HG03520 (cell line): ENCODE results near the gene CHFR.
"Not testable (repeated sequence)": the region's sequence is repeated elsewhere in the genome, so short reads cannot be mapped to it uniquely, and the experiment has no call there.

Source experiments
- ATAC-seq: cut with Tn5 transposase; IDR thresholded peaks from one replicate; pipeline ENCODE4 v1.9.1; 2021; ENCODE audit warnings: mild to moderate bottlenecking, moderate library complexity; ENCODE audit not compliant: unreplicated experiment

The CHFR gene, protein sequence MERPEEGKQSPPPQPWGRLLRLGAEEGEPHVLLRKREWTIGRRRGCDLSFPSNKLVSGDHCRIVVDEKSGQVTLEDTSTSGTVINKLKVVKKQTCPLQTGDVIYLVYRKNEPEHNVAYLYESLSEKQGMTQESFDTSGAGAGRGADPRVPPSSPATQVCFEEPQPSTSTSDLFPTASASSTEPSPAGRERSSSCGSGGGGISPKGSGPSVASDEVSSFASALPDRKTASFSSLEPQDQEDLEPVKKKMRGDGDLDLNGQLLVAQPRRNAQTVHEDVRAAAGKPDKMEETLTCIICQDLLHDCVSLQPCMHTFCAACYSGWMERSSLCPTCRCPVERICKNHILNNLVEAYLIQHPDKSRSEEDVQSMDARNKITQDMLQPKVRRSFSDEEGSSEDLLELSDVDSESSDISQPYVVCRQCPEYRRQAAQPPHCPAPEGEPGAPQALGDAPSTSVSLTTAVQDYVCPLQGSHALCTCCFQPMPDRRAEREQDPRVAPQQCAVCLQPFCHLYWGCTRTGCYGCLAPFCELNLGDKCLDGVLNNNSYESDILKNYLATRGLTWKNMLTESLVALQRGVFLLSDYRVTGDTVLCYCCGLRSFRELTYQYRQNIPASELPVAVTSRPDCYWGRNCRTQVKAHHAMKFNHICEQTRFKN

DNA sequence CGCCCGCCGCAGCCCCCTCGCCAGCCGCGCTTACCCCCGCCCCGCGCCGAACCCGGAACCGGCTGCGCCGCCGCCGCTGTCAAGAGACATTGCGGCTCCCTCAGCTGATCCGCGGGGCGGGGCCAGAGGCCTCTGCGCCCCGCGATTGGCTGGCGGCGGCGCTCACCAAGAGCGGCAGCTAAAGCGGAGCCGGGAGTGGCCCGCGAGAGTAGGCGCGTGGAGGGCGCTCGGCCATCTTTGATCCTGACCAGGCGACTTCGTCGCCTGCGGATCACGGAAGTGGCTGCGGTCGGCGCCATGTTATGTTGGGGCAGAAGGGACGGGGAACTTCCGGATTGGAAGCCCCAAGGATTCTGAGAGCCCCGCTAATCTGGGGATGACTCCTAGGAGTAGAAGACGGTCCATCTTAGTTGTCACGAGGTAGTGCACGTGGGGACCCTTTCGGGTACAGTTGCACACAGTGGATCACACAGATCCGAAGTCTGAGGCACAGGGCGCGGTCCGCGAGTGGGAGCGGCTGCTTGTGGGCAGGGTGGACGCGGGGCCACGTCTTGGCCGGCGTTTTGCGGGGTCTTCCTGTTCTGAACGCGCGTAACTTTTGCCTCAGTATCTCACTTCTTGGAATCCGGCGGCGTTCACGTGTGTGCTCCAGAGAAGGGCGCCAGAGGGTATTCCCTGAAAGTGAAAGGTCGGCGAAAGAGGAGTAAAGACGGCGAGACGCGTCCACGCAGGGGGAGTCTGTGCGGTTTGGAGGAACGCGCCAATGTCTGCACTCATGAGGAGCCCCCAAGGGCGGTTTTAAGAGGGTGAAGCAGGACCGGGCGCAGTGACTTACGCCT lies at the start of gene CHFR:
CHFR (minus strand) TSS at position 93 of the 839 bp plus-strand sequence. CDS start 277 bp downstream, outside the sequence.
- ATAC-seq, result peak; percentile 97

DNA sequence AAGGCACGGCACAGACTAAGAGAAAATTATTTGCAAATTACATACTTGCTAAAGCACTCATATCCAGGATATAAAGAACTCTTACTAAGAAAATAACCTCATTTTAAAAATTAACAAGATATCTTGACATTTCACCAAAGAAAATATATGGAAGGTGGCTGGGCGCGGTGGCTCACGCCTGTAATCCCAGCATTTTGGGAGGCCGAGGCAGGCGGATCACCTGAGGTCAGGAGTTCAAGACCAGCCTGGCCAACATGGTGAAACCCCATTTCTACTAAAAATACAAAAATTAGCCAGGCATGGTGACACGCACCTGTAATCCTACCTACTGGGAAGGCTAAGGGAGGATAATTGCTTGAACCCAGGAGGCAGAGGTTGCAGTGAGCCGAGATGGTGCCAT lies 49.5 kb upstream of the CHFR start:
- ATAC-seq, result not testable (repeated sequence)

DNA sequence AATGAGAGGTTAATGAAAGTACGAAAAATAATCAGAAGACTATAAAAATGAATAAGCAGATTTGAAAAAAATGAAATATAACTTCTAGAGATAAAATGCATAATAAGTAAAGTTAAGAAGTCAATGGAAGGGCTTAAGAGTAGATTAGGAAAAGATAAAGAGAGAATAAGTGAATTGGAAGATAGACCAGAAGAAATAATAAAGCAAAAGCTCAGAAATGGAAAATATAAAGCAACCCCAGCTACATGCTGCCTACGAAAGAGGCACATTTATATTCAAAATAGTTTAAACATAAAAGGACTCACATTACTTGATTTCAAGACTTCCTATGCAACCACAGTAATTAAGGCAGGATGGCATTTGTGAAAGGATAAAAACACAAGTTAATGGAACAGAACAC lies 48.8 kb upstream of the CHFR start:
- no peak for ATAC-seq

DNA sequence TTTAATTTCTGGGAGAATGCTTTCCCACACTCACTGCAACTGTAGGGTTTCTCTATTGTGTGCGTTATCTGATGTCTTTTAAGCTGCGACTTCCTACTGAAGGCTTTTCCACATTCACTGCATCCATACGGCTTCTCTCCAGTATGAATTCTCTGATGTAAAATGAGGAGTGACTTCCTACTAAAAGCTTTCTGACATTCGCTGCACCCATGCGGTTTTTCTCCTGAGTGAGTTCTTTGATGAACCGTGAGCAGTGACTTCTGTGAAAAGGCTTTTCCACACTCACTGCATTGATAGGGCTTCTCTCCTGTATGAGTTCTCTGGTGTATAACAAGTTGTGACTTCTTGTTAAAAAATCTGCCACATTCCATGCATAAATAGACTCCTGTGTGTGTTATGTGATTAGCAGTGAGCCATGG lies 39.0 kb upstream of the CHFR start:
- ATAC-seq, result no peak

DNA sequence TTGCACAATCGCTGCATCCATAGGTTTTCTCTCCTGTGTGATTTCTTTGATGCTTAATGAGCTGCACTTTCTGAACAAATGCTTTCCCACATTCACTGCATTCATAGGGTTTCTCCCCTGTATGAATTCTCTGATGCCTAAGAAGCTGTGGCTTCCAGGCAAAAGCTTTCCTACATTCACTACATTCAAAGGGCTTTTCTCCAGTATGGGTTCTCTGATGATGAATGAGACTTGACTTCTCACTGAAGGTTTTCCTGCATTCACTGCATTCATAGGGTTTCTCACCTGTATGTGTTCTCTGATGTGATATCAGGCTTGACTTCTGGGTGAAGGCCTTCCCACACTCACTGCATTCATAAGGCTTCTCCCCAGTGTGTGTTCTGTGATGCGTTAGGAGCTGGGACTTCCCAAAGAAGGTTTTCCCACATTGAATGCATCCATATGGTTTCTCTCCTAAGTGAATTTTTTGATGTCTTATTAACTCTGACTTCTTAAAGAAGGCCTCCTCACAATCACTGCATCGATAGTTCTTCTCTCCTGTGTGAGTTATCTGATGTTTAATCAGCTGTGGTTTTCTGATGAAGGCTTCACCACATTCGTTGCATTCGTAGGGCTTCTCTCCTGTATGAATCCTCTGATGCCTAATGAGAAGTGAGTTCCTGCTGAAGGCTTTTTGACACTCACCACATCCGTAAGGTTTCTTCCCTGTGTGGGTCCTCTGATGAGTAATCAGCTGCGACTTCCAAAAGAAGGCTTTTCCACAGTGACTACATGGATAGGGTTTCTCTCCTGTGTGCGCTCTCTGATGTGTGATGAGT lies 38.4 kb upstream of the CHFR start:
- no peak for ATAC-seq

DNA sequence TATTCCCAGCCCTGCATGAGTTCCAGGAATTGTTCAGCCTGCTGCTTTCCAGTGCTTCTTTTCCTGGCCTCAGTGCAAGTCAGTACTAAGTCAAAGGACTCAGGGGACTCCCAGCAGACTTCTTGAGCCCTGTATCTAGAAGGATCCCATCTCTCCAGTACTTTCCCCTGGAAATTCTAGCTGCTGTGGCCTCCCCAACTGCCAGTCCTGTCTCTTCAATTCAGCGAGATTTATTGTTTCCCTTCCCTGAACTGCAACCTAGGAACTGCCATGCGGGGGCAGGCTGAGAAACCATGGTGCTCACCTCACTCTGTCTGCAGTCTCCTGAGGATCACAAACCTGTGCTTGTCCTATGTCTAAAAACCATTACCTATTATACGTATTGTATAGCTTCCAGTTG lies 37.0 kb upstream of the CHFR start:
- no peak for ATAC-seq

DNA sequence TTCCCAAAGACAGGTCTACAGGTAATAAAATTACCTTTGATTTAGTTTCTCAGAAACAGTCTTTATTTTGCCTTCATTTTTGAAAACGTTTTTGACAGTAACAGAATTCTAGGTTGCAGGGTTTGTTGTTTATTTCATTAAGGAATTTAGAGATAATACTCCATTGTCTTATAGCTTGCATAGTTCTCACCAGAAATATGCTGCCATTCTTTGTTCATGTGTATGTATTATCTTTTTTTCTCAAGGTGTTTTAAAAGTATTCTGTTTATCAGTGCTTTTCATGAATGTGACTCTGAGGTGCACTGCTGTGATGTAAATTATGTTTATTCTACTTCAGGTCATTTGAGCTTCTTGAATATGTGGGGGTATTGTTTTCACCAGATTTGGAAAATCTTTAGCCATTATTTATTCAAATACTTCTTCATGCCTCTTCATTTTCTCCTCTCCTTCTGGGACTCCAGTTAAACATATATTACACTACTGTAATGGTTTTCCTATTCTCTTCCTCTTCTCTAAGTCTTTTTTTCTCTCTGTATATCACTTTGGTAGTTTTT lies 36.0 kb upstream of the CHFR start:
- ATAC-seq, result no peak

DNA sequence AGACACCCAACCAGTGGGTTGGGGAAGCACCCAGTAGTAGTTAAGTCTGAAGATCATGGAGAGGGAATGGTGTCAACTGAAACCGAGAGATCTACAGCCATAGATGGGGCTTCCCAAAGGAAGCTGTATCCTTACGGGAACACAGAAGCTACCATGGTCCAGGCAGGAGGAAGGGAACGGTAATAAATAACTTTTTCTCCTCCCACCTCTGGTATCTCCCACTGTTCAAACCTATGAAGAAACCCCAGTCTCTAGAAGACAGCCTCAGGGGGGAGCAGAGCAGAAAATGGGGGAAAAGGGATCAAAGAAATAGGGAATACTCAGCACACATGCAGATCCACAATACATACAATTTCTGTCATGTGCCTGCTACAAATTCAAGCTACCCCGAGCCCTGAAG lies 35.3 kb upstream of the CHFR start:
- ATAC-seq, result no peak

DNA sequence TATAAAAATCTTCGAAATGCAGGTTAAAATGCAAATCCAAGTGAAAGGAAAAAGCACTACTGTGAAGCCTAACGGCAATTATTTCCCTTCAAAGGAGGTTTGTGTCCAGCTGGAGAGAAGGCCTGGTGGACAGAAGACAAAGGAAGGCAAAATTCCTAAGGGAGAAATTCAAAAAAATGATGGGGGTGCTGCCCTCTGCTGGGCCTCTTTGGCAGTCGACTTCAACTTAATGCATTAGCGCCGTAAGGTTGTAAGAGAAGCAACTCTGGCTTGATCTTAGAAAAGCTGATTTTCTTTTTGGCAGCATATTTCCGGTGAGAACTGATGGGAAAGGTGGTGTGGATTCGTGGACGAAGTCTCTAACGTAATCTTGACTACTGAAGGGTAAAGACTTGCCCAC lies 34.3 kb upstream of the CHFR start:
- ATAC-seq, result no peak

DNA sequence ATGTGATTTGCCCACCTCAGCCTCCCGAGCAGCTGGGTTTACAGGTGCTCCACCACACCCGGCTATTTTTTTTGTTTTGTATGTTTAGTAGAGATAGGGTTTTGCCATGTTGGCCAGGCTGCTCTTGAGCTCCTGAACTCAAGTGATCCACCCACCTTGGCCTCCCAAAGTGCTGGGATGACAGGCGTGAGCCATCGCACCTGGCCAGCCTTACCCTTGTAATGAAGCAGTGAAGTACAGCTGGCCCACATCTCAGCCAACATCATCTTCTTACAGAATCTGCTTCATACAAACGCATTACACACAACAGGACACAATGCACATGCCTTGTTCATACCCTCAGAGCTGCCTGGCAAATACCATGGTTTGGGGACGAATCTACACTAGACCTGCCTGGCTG lies 31.3 kb upstream of the CHFR start:
- no peak for ATAC-seq

DNA sequence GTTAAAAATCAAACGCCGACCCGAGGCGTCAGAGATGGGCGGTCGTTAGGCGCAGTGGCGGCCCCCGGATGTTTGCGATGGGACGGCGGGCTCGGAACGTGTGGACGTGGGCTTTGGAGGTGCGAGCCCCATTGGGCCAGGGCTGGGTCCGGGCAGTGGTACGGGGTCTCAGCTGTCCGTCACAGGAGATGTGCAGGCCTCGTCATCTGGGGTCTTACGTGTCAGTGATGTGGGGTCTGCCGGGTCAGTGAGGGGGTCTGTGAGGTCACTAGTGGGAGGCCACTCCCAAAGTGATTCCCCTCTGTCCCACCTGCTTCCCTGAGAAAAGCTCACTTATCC lies 21.6 kb upstream of the CHFR start:
- ATAC-seq, result no peak

DNA sequence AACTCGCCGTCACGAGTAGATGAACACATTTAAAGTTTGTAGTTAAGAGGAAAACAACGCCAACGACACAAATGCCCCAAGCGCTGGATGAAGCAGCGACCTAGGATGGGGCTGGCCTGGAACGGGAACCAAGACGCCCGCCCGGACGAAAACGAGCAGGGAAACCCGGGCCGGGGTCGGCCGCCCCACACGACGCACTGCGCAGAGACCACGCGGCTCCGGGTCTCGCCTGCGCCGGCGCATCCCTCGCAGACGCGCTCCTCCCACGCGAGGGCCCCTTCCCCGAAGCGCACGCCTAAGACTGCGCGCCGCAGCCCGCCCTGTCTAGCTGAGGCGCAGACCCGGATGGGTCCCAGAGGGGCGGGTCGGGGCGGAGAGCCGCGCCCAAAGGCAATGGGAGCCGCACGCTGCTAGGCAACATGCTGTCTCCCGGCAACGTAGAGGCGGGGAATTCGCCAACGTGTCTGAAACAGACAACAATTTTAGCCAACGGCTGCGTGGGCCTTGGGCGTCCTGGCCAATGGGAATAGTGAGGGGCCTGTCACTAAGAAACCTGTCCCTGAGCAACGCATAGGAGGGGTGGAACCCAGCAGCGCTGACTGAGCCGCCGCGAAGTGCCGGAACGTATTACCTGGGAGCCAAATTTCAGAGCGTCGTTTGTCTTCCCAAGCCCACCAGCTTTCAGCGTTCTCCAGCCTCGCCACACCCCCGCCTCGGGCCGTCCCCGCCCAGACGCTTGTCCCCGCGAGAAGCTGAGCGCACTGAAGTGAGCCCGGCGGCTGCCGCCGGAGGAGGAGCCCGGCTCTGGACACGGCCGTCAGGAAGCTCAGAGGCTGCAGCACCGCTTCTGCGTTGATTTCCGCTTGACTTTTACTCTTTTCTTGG lies 21.0 kb upstream of the CHFR start:
- ATAC-seq, result peak; percentile 92

DNA sequence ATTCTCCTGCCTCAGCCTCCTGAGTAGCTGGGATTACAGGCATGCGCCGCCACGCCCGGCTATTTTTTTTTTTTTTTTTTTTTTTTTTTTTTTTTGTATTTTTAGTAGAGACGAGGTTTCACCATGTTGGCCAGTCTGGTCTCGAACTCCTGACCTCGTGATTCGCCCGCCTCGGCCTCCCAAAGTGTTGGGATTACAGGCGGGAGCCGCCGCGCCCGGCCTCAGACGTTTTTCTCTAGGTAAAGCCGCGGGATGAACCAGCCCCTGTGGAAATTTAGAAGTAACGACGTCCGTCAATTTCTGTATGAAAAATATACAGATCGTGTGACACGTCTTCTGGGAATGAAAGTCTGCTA lies 20.4 kb upstream of the CHFR start:
- ATAC-seq, result not testable (repeated sequence)

DNA sequence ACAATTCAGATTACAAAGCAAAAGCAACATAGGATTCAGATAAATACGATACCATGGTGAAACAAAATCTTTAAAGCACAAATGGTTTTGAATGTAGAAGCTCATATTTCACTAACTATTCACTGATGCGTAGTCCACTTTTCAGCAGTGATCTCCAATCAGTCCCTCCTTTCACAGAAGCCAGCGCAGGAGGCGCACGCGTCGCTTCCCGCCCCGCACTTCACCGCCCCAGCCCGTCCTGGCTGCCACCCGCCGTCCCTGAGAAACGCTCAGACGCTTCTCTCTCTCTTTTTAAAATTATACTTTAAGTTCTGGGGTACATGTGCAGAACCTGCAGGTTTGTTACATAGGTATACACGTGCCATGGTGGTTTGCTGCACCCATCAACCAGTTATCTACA lies 19.8 kb upstream of the CHFR start:
- no peak for ATAC-seq

DNA sequence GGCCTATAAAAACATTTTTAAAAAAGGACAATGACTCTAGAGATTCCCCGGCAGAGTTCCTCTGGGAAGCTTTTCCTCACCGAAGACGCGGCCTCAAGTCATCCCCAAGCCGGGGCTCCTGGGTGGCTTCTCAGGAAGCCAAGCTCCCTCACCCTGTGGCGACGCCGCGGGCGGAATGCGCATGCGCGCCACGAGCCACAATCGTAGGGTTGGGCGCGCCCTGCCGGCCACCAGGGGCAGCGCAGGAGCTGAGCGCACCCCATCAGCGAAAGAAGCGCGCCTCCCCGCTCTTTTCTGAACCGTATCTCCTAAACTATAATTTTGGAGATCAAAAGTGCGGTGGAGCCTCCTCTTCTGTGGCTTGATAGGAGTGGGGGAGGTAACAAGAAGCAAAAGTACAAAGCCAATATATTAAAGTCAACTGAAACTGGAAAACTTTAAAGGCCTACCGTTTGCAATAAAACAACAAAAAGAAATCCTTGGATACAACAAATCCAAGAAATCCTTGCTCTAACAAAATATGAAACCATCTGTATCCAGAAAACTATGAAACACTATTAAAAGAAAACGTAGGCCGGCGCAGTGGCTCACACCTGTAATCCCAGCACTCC lies 17.4 kb upstream of the CHFR start:
- ATAC-seq, result no peak

DNA sequence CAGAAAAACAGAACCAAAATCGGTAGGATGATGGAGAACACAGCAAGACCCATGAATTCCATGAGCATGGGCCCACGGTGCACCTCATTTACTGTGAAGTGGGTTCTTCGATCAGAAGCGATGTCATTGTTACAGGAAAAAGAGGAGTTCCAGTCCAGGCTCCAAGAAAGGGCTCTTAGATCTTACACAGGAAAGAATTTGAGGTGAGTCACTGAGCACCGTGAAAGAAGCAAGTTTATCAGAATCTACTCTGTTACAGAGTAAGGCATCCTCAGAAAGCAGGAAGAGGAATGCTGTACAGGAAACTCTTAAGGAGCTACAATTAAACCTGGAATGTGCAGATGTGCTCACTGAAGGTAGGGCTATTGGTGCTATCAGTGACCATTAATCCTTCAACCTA lies 11.6 kb upstream of the CHFR start:
- ATAC-seq, result no peak

DNA sequence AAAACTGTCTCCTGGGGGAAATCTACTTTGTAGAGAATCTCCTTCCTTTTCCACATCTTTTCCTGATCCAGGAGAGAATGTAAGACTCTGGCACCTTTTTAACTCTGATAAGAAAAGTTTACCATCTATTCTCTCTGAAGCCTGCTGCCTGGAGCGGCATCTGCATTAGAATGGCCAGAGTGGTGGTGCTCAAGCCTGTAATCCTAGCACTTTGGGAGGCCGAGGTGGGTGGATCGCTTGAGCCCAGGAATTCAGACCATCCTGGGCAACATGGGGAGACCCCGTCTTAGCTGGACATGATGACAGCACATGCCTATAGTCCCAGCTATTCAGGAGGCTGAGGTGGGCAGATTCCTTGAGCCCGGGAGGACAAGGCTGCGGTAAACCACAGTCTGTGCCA lies 1.4 kb upstream of the CHFR start:
- ATAC-seq, result no peak

DNA sequence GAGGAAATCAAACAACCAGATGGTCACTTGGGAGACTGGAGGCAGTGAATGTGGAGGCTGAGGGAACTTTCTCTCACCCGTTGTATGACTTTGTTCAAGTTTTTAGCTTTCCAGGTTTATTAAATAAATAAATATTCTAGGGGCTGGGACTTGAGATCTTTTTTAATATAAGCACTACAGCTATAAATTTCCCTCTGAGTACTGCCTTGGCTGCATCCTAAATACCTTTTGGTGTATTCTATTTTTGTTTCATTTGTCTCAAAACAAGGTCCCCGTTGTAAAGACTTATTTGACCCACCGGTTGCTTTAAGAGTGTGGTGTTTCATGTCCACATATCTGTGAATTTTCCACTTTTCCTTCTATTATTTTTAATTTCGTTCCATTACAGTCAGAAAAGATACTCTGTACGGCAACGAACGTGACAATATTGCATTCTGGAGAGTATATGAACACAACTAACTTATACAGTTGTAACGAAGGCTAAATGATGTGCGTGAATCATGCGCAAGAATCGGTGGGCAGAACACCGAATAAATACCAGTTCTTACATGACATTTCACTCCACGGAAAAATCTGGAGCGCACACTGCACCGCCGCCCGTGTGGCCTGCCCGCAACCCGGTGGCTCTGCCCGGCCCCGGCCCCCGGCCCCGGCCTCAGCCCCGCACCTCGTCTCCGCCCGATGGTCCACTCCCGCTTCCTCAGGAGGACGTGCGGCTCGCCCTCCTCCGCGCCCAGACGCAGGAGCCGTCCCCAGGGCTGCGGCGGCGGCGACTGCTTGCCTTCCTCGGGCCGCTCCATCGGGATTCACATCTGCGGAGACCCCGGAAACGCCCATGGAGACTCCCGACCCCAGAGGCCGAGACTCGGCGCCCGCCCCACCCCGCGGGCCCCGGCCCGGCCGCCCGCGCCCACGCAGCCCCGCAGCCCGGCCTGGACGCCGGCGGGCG lies 602 bp downstream of the CHFR start:
- peak; percentile 18 for ATAC-seq
